SK-N-SH (cell line): ENCODE data around the gene MRPL21. TPM values are rescaled to one million over a fixed set of nuclear protein-coding genes. Genes with fewer than 3 reads are reported as not detected.
A peak's percentile ranks its signal among the peaks of the same experiment; 100 is the strongest.

Experiments
- CTCF ChIA-PET: fragments of 300-600, 350-600 bp; formaldehyde crosslinking; extraction: SDS; loops from one replicate; lab custom pipeline; 2021; lab: Yijun Ruan, JAX
- POLR2A ChIA-PET: fragments of 350-600 bp; sonication (Branson Sonifier 250); formaldehyde crosslinking; extraction: SDS; loops from one replicate; lab custom pipeline; 2020; ENCODE audit warnings: antibody characterized with exemption, inconsistent platforms; lab: Yijun Ruan, JAX
- DNase-seq: peaks from one replicate; pipeline ENCODE4 v3.0.0; 2012
- H2AFZ ChIP-seq: fragments of 200-600 bp; sonication (generic); 2 replicates; pipeline ENCODE4 v1.8.1; 2016; ENCODE audit warnings: antibody characterized with exemption, mild to moderate bottlenecking, low read depth
- H3F3A ChIP-seq: fragments of 200-600 bp; sonication (generic); replicated peaks from 2 replicates; pipeline ENCODE3; 2016; ENCODE audit warnings: antibody characterized with exemption, mild to moderate bottlenecking; ENCODE audit not compliant: insufficient read depth
- H3K27ac ChIP-seq, 2 experiments: fragments of 200-500 bp in 1 of 2; fragments of 200-600 bp in 1 of 2; sonication (Bioruptor generic) in 1 of 2; sonication (generic), shearing (Covaris generic) in 1 of 2; 2 replicates each; pipeline versions ENCODE4 v1.5.1 to v1.6.1; 2014 to 2016; ENCODE audit warnings: low read depth in 2 of 2, inconsistent platforms in 1 of 2, low read length in 1 of 2, mild to moderate bottlenecking in 1 of 2, mixed read lengths in 1 of 2
- H3K27me3 ChIP-seq: fragments of 200-600 bp; sonication (generic), shearing (Covaris generic); 2 replicates; pipeline ENCODE4 v1.6.1; 2016; ENCODE audit warnings: mixed run types; ENCODE audit not compliant: insufficient read depth
- H3K36me3 ChIP-seq, 2 experiments: fragments of 200-500 bp in 1 of 2; fragments of 200-600 bp in 1 of 2; sonication (Bioruptor generic) in 1 of 2; sonication (generic) in 1 of 2; replicated peaks in 1 of 2; 2 replicates each; pipeline versions ENCODE3 to v1.5.1; 2014 to 2016; ENCODE audit warnings: low read length in 1 of 2, mild to moderate bottlenecking in 1 of 2; ENCODE audit not compliant: insufficient read depth in 2 of 2, control insufficient read depth in 1 of 2
- H3K4me1 ChIP-seq, 2 experiments: fragments of 200-500 bp in 1 of 2; fragments of 200-600 bp in 1 of 2; sonication (Bioruptor generic) in 1 of 2; sonication (generic), shearing (Covaris generic) in 1 of 2; 2 replicates each; pipeline versions ENCODE4 v1.5.1 to v1.6.1; 2014 to 2016; ENCODE audit warnings: low read depth in 1 of 2, low read length in 1 of 2, mixed run types in 1 of 2; ENCODE audit not compliant: insufficient read depth in 2 of 2, control insufficient read depth in 1 of 2
- H3K4me2 ChIP-seq: fragments of 200-600 bp; sonication (generic), shearing (Covaris generic); 2 replicates; pipeline ENCODE4 v1.6.1; 2017; ENCODE audit warnings: mixed run types
- H3K4me3 ChIP-seq, 2 experiments: fragments of 200-500 bp in 1 of 2; fragments of 200-600 bp in 1 of 2; sonication (Bioruptor generic) in 1 of 2; sonication (generic), shearing (Covaris generic) in 1 of 2; 2 replicates each; pipeline versions ENCODE4 v1.5.1 to v1.8.1; 2014 to 2016; ENCODE audit warnings: low read depth in 2 of 2, inconsistent platforms in 1 of 2, low read length in 1 of 2, mild to moderate bottlenecking in 1 of 2, mixed read lengths in 1 of 2, moderate library complexity in 1 of 2
- H3K79me2 ChIP-seq: fragments of 200-600 bp; sonication (generic); 2 replicates; pipeline ENCODE4 v1.8.1; 2017; ENCODE audit warnings: mild to moderate bottlenecking; ENCODE audit not compliant: insufficient read depth
- H3K9ac ChIP-seq: fragments of 200-600 bp; sonication (generic); 2 replicates; pipeline ENCODE4 v1.6.1; 2017; ENCODE audit warnings: mixed run types
- H3K9me2 ChIP-seq: fragments of 200-600 bp; sonication (generic); 2 replicates; pipeline ENCODE4 v1.6.1; 2017; ENCODE audit warnings: mixed run types
- H3K9me3 ChIP-seq: fragments of 200-600 bp; sonication (generic); 2 replicates; pipeline ENCODE4 v1.6.1; 2017; ENCODE audit warnings: mixed run types, mild to moderate bottlenecking, moderate library complexity
- H4K20me1 ChIP-seq: fragments of 200-600 bp; sonication (generic); 2 replicates; pipeline ENCODE4 v1.6.1; 2017; ENCODE audit warnings: mild to moderate bottlenecking, mixed run types; ENCODE audit not compliant: insufficient read depth
- CTCF ChIP-seq: fragments of 200-600 bp; sonication (generic); IDR thresholded peaks from 2 replicates; pipeline ENCODE4 v1.6.1; 2017; ENCODE audit warnings: antibody characterized with exemption, mild to moderate bottlenecking, moderate library complexity
- EP300 ChIP-seq, 2 experiments: IDR thresholded peaks; 2 replicates each; pipeline versions ENCODE4 v1.4.0 to v1.6.1; 2012; ENCODE audit warnings: borderline replicate concordance in 1 of 2, low read depth in 1 of 2, low read length in 1 of 2
- FOXM1 ChIP-seq: IDR thresholded peaks from 2 replicates; pipeline ENCODE4 v1.4.0; 2012; ENCODE audit warnings: low read depth, mild to moderate bottlenecking
- GATA2 ChIP-seq: sonication (generic); formaldehyde crosslinking; IDR thresholded peaks from 2 replicates; pipeline ENCODE4 v1.5.0; 2020; ENCODE audit warnings: mild to moderate bottlenecking, missing genetic modification reagents
- MEF2A ChIP-seq: IDR thresholded peaks from 2 replicates; pipeline ENCODE4 v1.4.0; 2012; ENCODE audit warnings: low read depth, borderline replicate concordance
- NFIC ChIP-seq: IDR thresholded peaks from 2 replicates; pipeline ENCODE4 v1.4.0; 2012; ENCODE audit warnings: borderline replicate concordance
- NRF1 ChIP-seq: IDR thresholded peaks from 2 replicates; pipeline ENCODE4 v1.6.1; 2012; ENCODE audit warnings: low read depth, mild to moderate bottlenecking, low read length
- POLR2AphosphoS5 ChIP-seq: IDR thresholded peaks from 2 replicates; pipeline ENCODE4 v1.6.1; 2012; ENCODE audit warnings: low read depth, low read length
- RFX5 ChIP-seq: IDR thresholded peaks from 2 replicates; pipeline ENCODE4 v1.6.1; 2012; ENCODE audit warnings: mild to moderate bottlenecking, improper control_type of control experiment, low read length
- RXRA ChIP-seq: IDR thresholded peaks from 2 replicates; pipeline ENCODE4 v1.4.0; 2012; ENCODE audit warnings: low read depth, mild to moderate bottlenecking, borderline replicate concordance
- SIN3A ChIP-seq: IDR thresholded peaks from 2 replicates; pipeline ENCODE4 v1.6.1; 2012; ENCODE audit warnings: low read depth, mild to moderate bottlenecking, low read length, moderate library complexity, borderline replicate concordance
- SMC3 ChIP-seq: IDR thresholded peaks from 2 replicates; pipeline ENCODE4 v1.6.1; 2012; ENCODE audit warnings: low read depth, low read length, improper control_type of control experiment
- TAF1 ChIP-seq: IDR thresholded peaks from 2 replicates; pipeline ENCODE4 v1.6.1; 2012; ENCODE audit warnings: low read depth, mild to moderate bottlenecking, low read length, moderate library complexity, borderline replicate concordance
- TEAD4 ChIP-seq: IDR thresholded peaks from 2 replicates; pipeline ENCODE4 v1.4.0; 2012; ENCODE audit warnings: mild to moderate bottlenecking, borderline replicate concordance; ENCODE audit not compliant: insufficient read depth
- YY1 ChIP-seq: IDR thresholded peaks from 2 replicates; pipeline ENCODE4 v1.4.0; 2012; ENCODE audit warnings: low read depth, mild to moderate bottlenecking
- ZBTB33 ChIP-seq: IDR thresholded peaks from 2 replicates; pipeline ENCODE4 v1.4.0; 2012; ENCODE audit warnings: low read depth, borderline replicate concordance
- WGBS: methylation state at CpG from one replicate; pipeline ENCODE4 v1.1.6; 2017; ENCODE audit warnings: low lambda C conversion rate; 5-methylcytosine and 5-hydroxymethylcytosine counted together
- polyA plus RNA-seq, 3 experiments: library from polyadenylated mRNA; depleted of rRNA; stranded (reverse); fragments of >200 nt; gene quantifications; 2 replicates each; pipeline ENCODE4 v1.2.3, GENCODE V29; 2012

The MRPL21 gene
- polyA plus RNA-seq, 1 of the 3 experiments (the other 2 are of a cell fraction) = 125 TPM

GRCh38 chr11:68908273-68908672 lies 4.6 kb upstream of the MRPL21 start (continued):
- TF ChIP-seq EP300 (IDR thresholded peaks at IDR 0.05; ENCODE audit: borderline replicate concordance in 1 of 2, low read depth in 1 of 2, low read length in 1 of 2) (no peak), SMC3 (no peak), CTCF (no peak), ZBTB33 (no peak), POLR2AphosphoS5 (no peak), RXRA (no peak), RFX5 (no peak), YY1 (no peak)

GRCh38 chr11:68905421-68906360 lies 2.1 kb upstream of the MRPL21 start:
- 85% methylated on average over 21 of the region's 23 CpGs for WGBS
- Histone ChIP-seq H3K9me3 (no peaks in the 10 kb centered on the region), H4K20me1 (peaks cover 3% of the 10 kb centered on the region; the same call in 1 of the 2 replicates), H3K27ac (no peak overlapping the region), H3K36me3 (peaks cover 16 to 18% of the 10 kb centered on the region in 2 experiments), H3K27me3 (no peaks in the 10 kb centered on the region), H3F3A (no peaks in the 10 kb centered on the region), H3K4me2 (peak overlapping the region; percentile 90), H3K9ac (no peak overlapping the region), H3K4me1 (peaks cover 14 to 18% of the 10 kb centered on the region in 2 experiments), H3K79me2 (peaks cover 60% of the 10 kb centered on the region), H3K9me2 (no peaks in the 10 kb centered on the region), H2AFZ (no peak overlapping the region), H3K4me3 (peak overlapping the region in 1 of 2 experiments; percentile 98; a peak in 3 of 4 replicates)
- ChIA-PET CTCF (interaction anchor here (0.6 to 1.4 kb wide), 4 partner anchors 14 to 96 kb away, joined by 3 read pairs; no protein-coding TSS in a partner anchor), POLR2A (no interaction called here)
- TF ChIP-seq SIN3A = no peak
- no peak for TF ChIP-seq GATA2 (CRISPR knock-in tag)
- TF ChIP-seq TEAD4 = no peak
- TF ChIP-seq TAF1 = no peak
- TF ChIP-seq EP300 (IDR thresholded peaks at IDR 0.05; ENCODE audit: borderline replicate concordance in 1 of 2, low read depth in 1 of 2, low read length in 1 of 2) = no peak
- no peak for TF ChIP-seq NFIC
- TF ChIP-seq NRF1 = no peak
- no peak for TF ChIP-seq FOXM1
- TF ChIP-seq MEF2A = no peak
- no peak for DNase-seq
